IPS-NIHi7 (cell line): ENCODE measurements around the gene CCL4.
A peak's percentile ranks its signal among the peaks of the same experiment; 100 is the strongest.

ENCODE experiments used
- DNase-seq: peaks from one replicate; pipeline ENCODE4 v3.0.0; 2012; ENCODE audit warnings: mixed read lengths; ENCODE audit errors: extremely low spot score

Gene CCL4

DNA sequence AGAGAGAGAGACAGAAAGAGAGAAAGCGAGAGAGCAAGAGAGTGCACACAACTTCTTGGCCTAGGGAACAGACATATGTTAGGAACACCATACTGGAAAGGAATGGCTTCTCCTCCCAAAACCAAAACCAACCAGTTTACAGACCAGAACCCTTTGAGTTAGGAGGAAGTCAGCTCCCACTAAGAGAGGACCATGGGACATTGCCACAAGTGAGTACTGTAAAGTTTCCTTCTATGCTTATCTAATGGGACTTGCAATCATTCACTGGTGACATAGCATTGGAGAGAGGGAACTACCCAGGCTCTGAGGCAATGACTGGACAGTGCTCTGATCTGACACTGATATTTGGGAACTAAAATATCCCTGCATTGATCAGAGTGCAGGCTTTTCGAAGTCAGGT, 40.4 kb downstream of the CCL4 start:
- DNase-seq: no peak

DNA sequence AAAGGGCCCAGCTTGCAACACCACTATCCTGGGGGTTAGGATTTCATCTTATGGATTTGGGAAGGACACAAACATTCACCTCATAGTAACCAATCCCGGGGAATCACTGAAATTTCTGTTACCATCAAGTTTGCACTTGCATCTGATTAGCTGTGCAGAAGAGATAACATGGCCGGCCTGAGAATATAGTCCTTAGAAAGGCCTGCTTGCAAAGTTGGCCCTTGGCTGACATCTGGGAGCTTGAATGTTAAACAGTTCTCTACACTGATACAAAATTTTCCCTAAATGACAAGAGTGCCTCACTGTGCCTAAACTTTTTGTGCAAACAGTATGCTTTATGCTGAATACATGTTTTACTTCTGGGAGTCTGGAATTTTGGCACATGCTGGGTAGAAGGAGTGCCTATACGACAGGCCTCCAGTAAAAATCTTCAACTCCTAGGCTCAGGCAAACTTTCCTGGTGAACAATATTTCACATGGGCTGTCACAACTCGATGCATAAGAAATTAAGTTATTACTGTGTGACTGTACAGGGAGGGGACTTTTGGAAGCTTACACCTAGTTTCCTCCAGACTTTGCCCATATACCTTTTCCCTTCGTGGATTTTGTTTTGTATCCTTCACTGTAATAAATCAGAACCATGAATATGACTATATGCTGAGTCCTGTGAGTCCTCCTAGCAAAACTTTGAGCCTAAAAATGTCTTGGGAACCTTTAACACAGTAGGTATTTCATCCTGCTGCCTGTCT, 41.5 kb downstream of the CCL4 start:
- no peak for DNase-seq

DNA sequence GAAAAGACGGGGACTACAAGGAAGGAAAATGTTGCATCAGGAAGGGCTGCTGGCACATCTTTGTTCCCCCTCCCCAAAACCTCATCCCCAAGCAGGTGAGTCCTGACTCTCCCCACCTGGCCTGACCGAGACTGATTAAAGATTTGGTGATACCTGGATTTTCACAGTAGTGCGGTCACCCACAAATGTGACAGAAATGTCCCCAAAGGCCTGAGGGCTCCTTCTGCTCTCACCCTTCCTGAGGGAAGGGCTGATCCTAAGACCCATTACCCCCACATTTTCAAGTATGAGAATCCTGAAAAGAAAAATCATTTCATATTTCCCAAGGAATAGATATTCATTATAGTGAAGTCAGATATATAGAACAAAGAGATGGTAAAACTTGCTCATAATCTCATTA, 44.0 kb downstream of the CCL4 start:
- DNase-seq: no peak

DNA sequence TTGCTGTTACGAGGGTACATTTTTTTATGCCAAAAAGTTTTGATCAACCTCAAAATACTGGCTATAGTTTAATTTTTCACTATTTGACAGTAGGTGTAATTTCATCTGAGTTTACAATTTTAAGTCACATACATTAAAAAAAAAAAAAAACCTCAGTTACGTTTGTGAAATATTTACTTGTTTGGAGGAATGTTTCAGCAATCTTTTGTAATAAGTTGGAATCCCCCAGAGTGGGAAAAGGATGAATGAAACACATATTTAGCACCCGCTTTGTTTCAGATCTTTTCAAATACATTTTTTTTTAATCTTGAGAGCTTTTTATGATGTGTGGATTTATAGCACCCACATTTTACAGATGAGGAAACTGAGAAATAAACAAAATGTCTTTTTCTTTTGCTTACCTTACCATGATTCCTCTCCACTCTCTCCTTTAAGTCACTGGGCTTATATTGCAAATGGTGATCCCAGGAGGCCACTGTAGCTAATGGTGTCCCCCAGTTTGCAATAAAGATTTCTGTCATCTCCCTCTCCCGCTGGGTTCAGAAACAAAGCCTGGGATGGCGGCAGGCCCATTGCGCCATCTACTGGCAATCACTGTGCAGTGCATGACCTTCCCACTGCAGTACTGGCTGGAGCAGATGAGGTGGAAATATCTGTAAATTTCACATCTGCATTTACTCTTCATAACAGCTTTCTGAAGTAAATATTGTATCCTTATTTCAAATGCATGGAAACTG, 45.1 kb downstream of the CCL4 start:
- peak; percentile 89 for DNase-seq

DNA sequence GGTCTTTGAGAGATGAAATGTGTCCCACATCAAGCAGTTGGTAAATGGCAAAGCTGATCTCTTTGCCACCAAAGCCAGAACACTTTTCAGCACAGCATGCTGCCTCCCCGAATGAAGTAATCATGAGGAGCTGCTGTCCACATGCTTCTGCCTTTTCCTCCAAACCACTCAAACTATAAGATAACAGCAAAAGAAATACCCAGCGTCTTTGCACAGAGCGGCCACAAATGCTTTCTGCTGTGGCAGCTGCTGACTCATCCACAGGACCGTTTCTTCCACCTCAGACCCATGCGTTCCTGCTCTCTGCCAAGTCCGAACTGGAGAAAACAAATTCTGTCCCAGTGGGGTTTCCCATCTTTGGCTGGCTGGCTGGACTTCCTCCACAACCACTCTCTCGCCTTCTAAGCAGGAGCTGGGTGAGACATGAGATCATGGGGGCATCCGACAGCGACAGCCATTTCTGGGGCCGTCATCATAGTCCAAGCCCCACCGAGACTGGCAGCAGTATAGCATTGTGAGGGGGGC, 45.7 kb downstream of the CCL4 start:
- DNase-seq: no peak

DNA sequence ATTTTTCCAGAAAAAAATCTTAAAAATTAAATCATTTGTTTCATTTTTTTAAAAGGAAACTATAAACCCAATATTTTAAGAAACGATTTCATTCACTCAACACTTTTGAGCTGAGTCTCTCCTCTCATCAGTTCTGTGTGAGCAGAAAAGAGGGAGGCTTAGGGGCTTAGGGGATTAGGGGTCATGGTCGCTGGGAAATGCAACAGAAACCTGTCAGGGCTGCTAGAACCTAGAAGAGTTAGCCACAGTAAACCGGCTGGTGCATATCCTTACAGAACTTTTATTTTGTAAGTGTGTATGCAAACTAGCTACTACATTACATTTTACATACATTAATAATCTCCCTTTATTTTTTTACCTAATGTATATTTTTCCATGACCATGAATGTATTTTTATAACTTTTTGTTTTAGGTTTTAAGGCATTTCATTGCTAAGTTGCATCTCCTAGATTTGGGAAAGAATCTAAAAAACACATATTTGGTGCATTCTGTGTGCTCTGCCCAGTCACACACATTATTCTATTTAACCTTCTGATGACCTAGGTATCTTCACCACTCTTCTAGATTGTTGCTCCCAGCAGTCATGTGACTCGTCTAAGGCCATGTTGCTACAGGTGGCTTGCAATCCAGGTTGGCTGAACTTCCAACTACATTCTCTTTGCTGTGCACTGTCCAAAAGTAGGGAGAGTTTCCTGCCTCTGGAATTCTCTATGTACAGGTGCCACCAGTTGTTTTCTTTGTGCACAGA, 48.4 kb downstream of the CCL4 start:
- DNase-seq: no peak

DNA sequence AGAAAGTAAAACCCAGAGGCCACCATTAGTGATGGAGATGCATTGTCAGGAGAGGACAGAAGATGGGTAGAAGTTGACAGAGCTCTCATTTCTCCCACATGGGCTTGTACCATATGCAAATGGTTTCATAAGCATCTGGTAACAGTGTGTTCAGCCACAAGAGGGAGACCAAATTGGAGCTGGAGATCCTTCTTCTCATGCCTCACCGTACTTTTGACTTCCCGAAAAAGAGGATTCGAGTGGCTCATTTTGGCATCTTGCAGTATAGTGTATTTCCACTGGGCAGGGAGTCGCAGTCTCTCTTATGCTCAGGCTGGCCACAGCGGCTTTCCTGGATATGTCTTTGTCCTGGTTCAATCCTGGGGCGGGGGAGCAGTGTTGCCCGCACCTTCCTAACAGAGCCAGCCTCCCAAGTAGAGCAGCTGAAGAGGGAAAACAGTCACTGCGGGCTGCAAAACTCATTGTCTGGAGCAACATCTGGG, 49.1 kb downstream of the CCL4 start:
- no peak for DNase-seq

DNA sequence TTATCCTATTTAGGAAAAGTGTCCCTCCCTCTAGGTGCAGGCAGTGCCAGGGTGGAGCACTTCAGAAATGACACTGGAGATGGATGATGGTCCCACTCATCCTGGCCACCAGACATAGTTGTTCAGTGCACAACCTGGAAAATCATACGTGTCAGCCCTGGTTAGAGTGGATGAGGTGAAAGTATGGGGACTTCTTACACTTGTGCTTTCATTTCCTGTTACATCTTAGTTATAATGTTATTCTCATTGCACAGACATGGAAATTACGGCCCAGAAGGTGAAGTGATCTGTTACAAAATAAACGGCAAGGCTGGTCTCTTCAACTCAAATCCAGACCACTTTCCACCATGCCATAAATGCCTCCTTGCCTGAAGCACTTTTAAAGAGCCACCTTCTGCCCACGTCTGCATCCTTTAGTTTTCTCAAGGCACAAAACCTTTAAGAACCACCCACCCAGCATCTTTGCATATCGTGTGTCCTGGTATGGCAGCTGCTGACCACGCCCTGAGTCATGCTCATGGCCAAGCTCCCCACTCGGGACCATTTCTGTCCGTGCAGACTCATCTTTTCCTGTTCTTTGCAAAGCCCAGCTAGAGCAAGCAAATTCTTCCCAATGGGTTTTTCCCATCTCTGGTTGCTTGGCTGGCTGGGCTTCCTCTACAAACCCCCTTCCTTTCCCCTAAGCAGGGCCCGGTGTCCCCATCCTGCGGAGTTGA, 50.4 kb downstream of the CCL4 start:
- no peak for DNase-seq
